Keratinocyte (primary cell): ENCODE results near the gene MCTP2. TPM values are rescaled to one million over a fixed set of nuclear protein-coding genes. Genes with fewer than 3 reads are reported as not detected.

Experiments used
- DNase-seq: peaks from one replicate; pipeline ENCODE4 v3.0.0-alpha.2; 2011; ENCODE audit warnings: low read depth, missing footprints, low spot score
- FAIRE-seq: peaks from 2 replicates; lab custom pipeline; 2011; peaks lifted over from hg19 to GRCh38; lab: Jason Lieb, UNC
- H2AFZ ChIP-seq: 2 replicates; pipeline ENCODE4 v1.6.0; 2012; ENCODE audit warnings: low read length, control low read depth, inconsistent platforms; ENCODE audit not compliant: control insufficient read depth
- H3K27ac ChIP-seq: 2 replicates; pipeline ENCODE4 v1.5.1; 2011; ENCODE audit warnings: low read length; ENCODE audit not compliant: control insufficient read depth, insufficient read depth
- H3K27me3 ChIP-seq: 3 replicates; pipeline ENCODE4 v1.6.0; 2011; ENCODE audit warnings: low read length; ENCODE audit not compliant: control insufficient read depth, insufficient read depth; ENCODE audit errors: extremely low read depth
- H3K36me3 ChIP-seq, 2 experiments: 2 replicates in 1 of 2; 3 replicates in 1 of 2; pipeline ENCODE4 v1.5.1; 2011; ENCODE audit warnings: low read length in 2 of 2, mild to moderate bottlenecking in 1 of 2; ENCODE audit not compliant: control insufficient read depth in 2 of 2, insufficient read depth in 2 of 2; ENCODE audit errors: extremely low read depth in 1 of 2
- H3K4me1 ChIP-seq: 3 replicates; pipeline ENCODE4 v1.5.1; 2011; ENCODE audit warnings: low read length; ENCODE audit not compliant: control insufficient read depth, insufficient read depth; ENCODE audit errors: extremely low read depth
- H3K4me2 ChIP-seq: 3 replicates; pipeline ENCODE4 v1.6.0; 2011; ENCODE audit warnings: low read depth, low read length; ENCODE audit not compliant: control insufficient read depth, insufficient read depth; ENCODE audit errors: extremely low read depth
- H3K4me3 ChIP-seq, 3 experiments: fragments of 200-600 bp in 1 of 3; sonication (generic) in 1 of 3; 2 replicates in 2 of 3; 3 replicates in 1 of 3; pipeline ENCODE4 v1.5.1; 2011 to 2016; ENCODE audit warnings: low read length in 3 of 3, mild to moderate bottlenecking in 3 of 3, control low read depth in 2 of 3, inconsistent platforms in 1 of 3, low read depth in 1 of 3, mixed read lengths in 1 of 3, mixed run types in 1 of 3, moderate library complexity in 1 of 3; ENCODE audit not compliant: control insufficient read depth in 2 of 3, insufficient read depth in 2 of 3; ENCODE audit errors: extremely low read depth in 1 of 3
- H3K79me2 ChIP-seq: 2 replicates; pipeline ENCODE4 v1.6.0; 2012; ENCODE audit warnings: low read length; ENCODE audit not compliant: control insufficient read depth, insufficient read depth
- H3K9ac ChIP-seq: 3 replicates; pipeline ENCODE4 v1.6.0; 2011; ENCODE audit warnings: low read length; ENCODE audit not compliant: control insufficient read depth, insufficient read depth; ENCODE audit errors: extremely low read depth
- H3K9me1 ChIP-seq: 3 replicates; pipeline ENCODE4 v1.6.0; 2011; ENCODE audit warnings: low read length; ENCODE audit not compliant: control insufficient read depth, insufficient read depth; ENCODE audit errors: extremely low read depth
- H3K9me3 ChIP-seq: 2 replicates; pipeline ENCODE4 v1.5.1; 2012; ENCODE audit warnings: low read depth, low read length; ENCODE audit not compliant: control insufficient read depth
- H4K20me1 ChIP-seq: 3 replicates; pipeline ENCODE4 v1.6.0; 2011; ENCODE audit warnings: low read length; ENCODE audit not compliant: control insufficient read depth, insufficient read depth; ENCODE audit errors: extremely low read depth
- EZH2 ChIP-seq: IDR thresholded peaks from one replicate; pipeline ENCODE4 v1.6.1; 2012; ENCODE audit warnings: inconsistent platforms, mild to moderate bottlenecking, low read length, moderate library complexity
- dilution Hi-C: fragments of 300-500 bp; cut with MboI; formaldehyde crosslinking; loops from one replicate; pipeline ENCODE4 v1.7.0; 2020; ENCODE audit warnings: low sequenced_read_pairs; ENCODE audit not compliant: extremely low pct_ligation_motif_present
- polyA plus RNA-seq, 5 experiments: library from polyadenylated mRNA; depleted of rRNA in 3 of 5; stranded (reverse) in 3 of 5; stranded (forward) in 1 of 5; unstranded in 1 of 5; fragments of >200 nt; gene quantifications; 1 replicate in 1 of 5; 2 replicates in 3 of 5; 3 replicates in 1 of 5; pipeline versions ENCODE4 v1.2.1 to v1.2.3, GENCODE V29; 2011 to 2012; ENCODE audit warnings: missing spikeins in 2 of 5, low read depth in 1 of 5, low replicate concordance in 1 of 5
- TF ChIP-seq, protein P1 (sequence below), 3 experiments: IDR thresholded peaks in 1 of 3; conservative IDR thresholded peaks in 1 of 3; optimal IDR thresholded peaks in 1 of 3; 2 replicates in 2 of 3; 3 replicates in 1 of 3; pipeline versions ENCODE3 to v1.5.1; 2011; ENCODE audit warnings: low read length in 3 of 3, mild to moderate bottlenecking in 3 of 3, moderate library complexity in 2 of 3, control low read depth in 1 of 3, inconsistent platforms in 1 of 3; ENCODE audit not compliant: insufficient read depth in 2 of 3; ENCODE audit errors: extremely low read depth in 1 of 3

The MCTP2 gene
- polyA plus RNA-seq, 1 donor (not counting 4 experiments of a cell fraction or from before 2014, with no cell fraction given) = 22.0 TPM

DNA sequence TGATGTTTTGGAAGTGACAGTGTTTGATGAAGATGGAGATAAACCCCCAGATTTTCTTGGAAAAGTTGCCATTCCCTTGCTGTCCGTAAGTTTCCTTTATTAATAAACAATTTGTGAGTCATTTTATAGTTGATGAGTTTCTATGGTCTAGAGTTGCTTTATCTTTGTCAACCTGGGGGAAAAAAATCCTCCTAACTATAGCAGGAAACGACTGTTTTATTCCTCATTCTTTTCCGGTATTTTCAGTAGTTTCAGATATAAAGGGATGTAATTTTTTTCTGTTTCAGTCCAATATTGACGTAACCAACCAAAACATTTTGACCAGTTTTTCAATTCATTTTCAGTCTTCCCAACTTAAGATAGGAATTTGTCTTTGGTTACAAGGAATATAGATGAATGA is 154.1 kb downstream of the MCTP2 start:
- Histone ChIP-seq H3K4me3 (no peak overlapping the region), H3K27ac (no peak overlapping the region), H3K9ac (no peak overlapping the region), H2AFZ (no peak overlapping the region), H3K4me1 (no peaks in the 10 kb centered on the region), H3K4me2 (no peak overlapping the region), H3K9me3 (no peaks in the 10 kb centered on the region), H3K27me3 (no peaks in the 10 kb centered on the region), H4K20me1 (no peaks in the 10 kb centered on the region), H3K36me3 (peaks cover 0 to 2% of the 10 kb centered on the region in 2 experiments), H3K9me1 (no peaks in the 10 kb centered on the region), H3K79me2 (no peaks in the 10 kb centered on the region)
- FAIRE-seq (no peak), DNase-seq (no peak)
- dilution Hi-C loops = no loop called here
- TF ChIP-seq, protein P1, sequence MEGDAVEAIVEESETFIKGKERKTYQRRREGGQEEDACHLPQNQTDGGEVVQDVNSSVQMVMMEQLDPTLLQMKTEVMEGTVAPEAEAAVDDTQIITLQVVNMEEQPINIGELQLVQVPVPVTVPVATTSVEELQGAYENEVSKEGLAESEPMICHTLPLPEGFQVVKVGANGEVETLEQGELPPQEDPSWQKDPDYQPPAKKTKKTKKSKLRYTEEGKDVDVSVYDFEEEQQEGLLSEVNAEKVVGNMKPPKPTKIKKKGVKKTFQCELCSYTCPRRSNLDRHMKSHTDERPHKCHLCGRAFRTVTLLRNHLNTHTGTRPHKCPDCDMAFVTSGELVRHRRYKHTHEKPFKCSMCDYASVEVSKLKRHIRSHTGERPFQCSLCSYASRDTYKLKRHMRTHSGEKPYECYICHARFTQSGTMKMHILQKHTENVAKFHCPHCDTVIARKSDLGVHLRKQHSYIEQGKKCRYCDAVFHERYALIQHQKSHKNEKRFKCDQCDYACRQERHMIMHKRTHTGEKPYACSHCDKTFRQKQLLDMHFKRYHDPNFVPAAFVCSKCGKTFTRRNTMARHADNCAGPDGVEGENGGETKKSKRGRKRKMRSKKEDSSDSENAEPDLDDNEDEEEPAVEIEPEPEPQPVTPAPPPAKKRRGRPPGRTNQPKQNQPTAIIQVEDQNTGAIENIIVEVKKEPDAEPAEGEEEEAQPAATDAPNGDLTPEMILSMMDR (optimal IDR thresholded peaks at IDR 0.05 in 1 of 3, IDR thresholded peaks at IDR 0.05 in 1 of 3, conservative IDR thresholded peaks at IDR 0.05 in 1 of 3; ENCODE audit: extremely low read depth in 1 of 3, insufficient read depth in 2 of 3, low read length in 3 of 3) = no peak
- no peak for TF ChIP-seq EZH2

DNA sequence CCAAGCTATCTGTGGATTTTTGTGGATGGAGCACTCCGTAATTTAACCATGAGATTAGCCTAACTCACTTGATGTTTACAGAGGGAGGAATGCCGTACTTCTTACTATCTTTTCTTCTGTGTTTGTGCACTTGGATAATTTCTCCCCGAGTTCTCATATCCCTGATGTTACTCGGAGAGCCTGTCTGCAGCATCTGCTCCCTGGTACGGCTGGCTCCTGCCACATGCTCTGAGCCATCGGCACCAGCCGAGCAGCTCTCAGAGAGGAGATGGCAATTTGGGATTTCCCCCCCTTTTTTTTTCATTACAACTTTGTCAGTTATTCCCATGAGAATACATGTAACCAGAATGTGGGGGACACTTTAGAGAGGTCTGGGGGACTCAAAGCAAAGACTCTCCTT is 155.0 kb downstream of the MCTP2 start:
- FAIRE-seq (no peak), DNase-seq (no peak)
- H4K20me1 ChIP-seq = no peaks in the 10 kb centered on the region
- H3K27me3 ChIP-seq = no peaks in the 10 kb centered on the region
- H3K9ac ChIP-seq = no peak overlapping the region
- no peak overlapping the region for H2AFZ ChIP-seq
- H3K36me3 ChIP-seq = peaks cover 0 to 2% of the 10 kb centered on the region in 2 experiments
- H3K4me2 ChIP-seq = no peak overlapping the region
- TF ChIP-seq EZH2 = no peak
- TF ChIP-seq, protein P1 (optimal IDR thresholded peaks at IDR 0.05 in 1 of 3, IDR thresholded peaks at IDR 0.05 in 1 of 3, conservative IDR thresholded peaks at IDR 0.05 in 1 of 3; ENCODE audit: extremely low read depth in 1 of 3, insufficient read depth in 2 of 3, low read length in 3 of 3) = no peak
- no peaks in the 10 kb centered on the region for H3K79me2 ChIP-seq
- no peaks in the 10 kb centered on the region for H3K9me1 ChIP-seq
- no peak overlapping the region for H3K4me3 ChIP-seq
- H3K9me3 ChIP-seq = no peaks in the 10 kb centered on the region
- H3K27ac ChIP-seq = no peak overlapping the region
- dilution Hi-C loops = no loop called here
- no peaks in the 10 kb centered on the region for H3K4me1 ChIP-seq
